GM18867 (cell line): ENCODE measurements around the gene NOXO1.

Experiments
- ATAC-seq: cut with Tn5 transposase; IDR thresholded peaks from one replicate; pipeline ENCODE4 v1.9.1; 2021; ENCODE audit warnings: mild to moderate bottlenecking, moderate library complexity; ENCODE audit not compliant: unreplicated experiment

Gene NOXO1, protein sequence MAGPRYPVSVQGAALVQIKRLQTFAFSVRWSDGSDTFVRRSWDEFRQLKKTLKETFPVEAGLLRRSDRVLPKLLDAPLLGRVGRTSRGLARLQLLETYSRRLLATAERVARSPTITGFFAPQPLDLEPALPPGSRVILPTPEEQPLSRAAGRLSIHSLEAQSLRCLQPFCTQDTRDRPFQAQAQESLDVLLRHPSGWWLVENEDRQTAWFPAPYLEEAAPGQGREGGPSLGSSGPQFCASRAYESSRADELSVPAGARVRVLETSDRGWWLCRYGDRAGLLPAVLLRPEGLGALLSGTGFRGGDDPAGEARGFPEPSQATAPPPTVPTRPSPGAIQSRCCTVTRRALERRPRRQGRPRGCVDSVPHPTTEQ

DNA sequence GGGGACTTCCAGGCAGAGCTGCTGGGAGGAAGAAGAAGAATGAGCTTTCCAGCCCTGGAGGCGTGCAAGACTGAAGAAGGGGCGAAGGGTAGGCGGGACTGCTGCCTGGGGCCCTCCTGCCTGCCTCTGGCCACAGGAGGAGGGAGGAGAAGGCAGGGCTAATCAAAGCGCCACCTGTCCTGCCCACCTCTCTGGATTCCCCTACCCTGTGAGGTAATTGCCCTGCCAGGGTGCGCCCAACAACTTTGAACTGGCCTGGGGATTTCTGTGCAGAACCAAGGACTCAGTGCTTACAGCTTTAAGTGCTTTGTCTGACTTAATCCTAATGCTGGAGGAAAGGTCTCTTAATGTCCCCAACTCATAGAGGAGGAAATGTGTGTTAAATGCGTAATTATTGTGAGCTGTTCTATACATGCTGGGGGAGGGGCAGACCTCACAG is at the start of gene NOXO1:
NOXO1 (minus strand) TSS at position 72 of the 439 bp plus-strand sequence. CDS start 290 bp downstream, outside the sequence.
- no peak for ATAC-seq

DNA sequence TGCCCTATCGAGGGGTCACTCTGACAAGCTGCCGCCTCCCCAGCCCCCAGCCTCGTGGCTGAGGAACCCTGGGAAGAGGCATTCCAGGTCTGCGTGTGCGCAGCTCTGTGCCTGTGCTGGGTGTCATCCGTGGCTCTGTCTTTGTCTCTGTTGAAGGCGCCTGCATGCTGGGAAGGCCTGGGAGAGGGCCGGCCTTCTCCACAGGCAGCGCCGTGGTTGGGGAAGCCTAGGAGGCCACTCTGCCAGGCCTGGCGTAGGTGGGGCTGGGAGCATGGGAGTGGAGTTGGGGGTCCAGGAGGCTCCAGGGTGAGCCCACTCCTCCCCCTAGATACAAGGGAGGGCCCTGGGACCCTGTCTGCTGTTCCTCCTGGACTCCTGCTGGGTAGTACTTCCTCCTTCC is 48.8 kb upstream of the NOXO1 start:
- no peak for ATAC-seq

DNA sequence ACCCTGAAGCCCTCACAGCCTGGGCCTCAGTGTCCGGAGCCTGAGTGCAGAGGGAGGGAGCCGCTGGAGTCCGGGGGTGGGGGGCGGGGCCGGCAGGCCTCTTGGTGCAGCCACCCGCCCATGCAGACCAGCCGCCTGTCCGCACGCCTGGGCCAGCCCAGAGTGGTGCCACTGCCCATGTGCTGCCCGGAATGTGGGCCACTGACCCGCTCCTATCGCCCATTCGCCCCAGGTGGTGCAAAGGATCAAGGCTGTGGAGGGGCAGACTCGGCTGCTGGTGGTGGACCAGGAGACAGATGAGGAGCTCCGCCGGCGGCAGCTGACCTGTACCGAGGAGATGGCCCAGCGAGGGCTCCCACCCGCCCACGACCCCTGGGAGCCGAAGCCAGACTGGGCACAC is 48.1 kb upstream of the NOXO1 start:
- ATAC-seq, result no peak

DNA sequence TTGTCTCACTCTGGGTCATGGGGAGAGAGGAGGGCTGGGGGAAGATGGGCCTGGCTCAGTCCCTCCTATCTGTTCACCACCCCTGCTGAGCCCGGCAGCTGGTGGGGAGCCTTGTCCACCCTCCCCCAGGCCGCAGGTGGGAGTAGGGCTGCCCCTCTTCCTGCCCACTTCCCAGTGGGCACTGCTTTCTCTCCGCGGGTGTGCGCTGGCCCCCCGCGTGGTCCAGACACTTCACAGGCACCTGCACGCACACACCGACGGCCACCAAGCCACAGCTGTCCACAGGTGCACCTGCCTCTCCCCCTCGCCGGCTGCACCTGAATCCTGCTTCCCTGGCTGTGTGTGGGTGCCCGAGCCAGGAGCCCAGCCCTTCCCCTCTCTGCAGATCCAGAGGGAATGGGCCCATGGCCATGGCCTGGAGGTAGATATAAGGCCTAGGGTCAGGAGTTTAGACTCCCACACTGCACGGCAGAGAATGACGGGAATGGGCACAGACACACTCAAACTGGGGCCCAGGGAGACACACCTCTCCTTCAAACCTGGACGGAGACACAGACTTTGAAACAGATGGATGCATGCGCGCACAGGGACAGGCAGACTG is 47.5 kb upstream of the NOXO1 start:
- no peak for ATAC-seq

DNA sequence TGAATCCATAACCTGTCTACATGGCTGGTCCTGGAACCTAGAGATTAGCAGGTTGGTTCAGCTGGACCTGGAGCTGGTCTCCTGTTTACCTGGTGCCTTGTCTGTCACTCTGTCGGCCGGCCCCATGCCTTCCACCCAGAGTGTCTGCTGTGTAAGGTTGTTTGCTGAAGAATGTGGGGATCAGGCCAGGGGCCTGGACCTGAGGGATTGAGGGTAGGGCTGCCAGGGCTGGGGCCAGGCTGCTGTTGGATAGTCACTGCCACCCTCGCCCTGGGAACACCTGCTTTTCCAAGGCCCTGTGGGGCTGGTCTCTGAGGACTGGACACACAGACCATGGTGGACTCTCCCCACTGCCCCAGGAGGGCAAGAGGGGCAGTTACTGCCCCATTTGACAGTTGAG is 46.9 kb upstream of the NOXO1 start:
- ATAC-seq, result no peak

DNA sequence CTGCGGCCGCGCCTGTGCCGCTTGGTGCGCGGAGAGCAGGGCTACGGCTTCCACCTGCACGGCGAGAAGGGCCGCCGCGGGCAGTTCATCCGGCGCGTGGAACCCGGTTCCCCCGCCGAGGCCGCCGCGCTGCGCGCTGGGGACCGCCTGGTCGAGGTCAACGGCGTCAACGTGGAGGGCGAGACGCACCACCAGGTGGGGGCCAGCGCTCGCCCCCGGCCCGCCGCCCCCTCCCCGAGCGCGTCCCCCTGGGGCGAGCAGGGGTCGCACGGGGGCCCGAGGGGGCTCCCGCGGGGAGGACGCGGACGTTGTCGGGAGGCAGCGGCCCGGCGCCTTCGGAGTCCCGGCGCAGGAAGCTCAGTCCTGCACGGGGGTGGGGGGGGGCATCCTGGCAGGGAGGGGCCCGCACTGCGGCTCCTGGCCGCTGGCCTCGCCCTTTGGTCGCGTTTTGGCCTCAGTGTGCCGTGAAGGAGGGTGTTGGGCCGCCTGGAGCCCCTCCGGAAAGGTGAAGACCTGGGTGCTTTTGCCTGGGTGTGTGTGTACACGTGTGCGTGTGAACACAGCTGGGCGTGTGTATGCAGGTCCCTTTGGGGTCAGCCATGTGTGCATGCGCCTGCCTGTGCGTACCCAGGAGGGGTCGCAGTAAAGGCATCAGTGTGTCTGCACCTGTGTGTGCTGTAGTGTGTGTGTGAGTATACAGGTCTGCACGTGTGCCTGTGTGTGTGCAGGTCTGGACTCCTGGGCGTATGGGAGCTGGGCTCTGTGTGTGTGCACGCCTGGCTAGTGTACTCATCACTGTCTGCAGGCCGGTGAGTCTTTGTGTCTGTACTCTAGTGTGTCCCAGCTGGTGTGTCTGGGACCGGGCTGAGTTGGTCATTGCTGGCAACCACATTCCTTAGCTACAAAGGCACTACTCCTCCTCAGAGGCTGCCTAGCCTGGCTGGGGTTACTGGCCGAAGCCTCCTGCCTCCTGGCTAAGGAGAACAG is 46.0 kb upstream of the NOXO1 start:
- ATAC-seq, result no peak

DNA sequence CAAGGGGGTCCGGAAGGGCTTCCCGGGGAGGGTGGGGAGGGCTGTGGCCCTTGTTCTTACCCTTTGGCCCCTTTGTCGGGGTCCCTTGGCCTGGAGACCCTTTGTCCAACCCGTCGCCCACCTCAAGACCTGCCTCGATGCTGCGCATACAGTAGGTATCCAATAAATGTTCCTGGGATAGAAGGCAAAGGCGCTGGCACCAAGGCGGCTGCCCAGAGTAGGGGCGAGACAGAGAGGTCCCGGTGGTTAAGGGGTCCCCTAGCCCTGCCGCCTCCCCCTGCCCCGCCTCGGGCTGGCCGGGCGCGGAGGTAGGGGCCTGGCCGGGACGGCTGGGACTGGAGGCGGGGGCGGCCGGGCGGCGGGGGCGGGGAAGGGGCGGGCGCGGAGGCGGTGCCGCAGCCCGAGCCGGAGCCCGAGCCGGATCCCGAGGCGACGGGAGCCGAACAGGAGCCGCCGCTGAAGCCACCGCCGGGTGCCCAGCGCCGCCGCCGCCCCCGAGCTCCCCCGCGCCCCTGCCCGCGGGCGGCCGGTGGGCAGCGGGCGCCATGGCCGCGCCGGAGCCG is 45.3 kb upstream of the NOXO1 start, which contains the start of gene NHERF2:
NHERF2 (plus strand) TSS at position 442 of the 563 bp plus-strand sequence; CDS start at position 546, 104 bp downstream.
- ATAC-seq, result no peak

DNA sequence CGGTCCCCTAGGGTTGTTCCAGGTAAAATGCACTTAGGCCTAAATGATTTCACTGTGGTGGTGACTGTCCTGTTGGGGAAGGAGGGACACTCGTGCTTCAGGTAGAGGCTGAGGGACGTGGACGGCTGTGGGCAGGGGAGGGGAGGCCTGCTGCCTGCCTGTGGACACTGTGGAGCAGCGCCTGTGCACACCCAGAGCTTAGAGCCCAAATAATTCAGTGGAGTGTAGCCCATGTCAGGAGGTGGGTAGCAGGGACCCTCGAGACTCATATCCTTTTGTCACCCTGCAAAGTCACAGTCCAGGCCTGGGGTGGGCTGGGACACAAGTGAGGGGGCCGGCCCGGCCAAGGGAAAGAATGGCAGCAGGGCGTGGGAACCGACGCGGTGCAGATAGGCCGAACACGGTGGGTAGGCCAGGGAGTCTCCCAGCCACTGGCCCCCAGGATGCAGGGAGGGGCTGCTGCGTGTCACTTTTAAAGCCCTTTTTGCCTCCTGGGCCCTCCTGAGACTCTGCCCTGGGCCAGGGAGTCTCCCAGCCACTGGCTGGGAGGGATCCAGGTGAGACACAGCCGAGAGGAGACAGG is 44.7 kb upstream of the NOXO1 start:
- ATAC-seq, result no peak

DNA sequence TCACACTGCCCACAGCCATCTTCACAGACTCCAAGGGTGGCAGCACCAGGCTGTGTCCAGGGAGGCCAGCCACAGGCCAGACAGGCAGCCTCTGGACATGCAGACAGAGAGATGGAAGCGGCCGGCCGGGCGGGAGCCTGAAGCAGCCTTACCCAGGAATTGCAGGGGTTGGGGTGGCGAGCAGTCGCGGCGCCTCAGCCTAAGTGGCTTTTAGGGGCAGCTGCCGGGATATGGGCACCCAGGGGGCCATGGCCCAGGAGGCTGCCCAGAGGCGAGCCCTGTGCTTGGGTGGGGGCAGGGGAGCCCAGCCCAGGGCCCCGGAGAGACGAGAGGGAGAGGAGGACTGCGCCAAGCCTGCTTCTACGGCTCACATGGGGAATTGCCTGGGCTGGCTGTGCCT is 44.0 kb upstream of the NOXO1 start:
- ATAC-seq, result no peak

DNA sequence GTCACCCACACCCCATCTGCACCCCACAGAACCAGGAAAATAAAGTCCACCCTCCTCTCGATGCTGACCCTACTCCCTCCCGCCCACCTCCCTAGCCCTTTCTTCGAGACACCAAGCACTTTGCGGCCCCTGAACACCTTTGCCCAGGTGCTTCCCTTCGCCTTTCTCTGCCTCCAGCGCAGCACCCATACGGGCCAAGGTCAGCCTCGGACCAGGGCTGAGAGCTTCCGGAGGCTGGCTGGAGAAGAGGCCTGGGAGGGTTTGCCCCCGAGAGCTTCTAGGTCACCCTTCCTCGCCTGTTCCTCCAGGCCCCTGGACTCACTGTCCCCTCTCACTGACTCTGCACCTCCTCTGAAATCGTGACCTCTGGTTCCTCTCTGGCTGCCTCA is 42.8 kb upstream of the NOXO1 start:
- no peak for ATAC-seq

DNA sequence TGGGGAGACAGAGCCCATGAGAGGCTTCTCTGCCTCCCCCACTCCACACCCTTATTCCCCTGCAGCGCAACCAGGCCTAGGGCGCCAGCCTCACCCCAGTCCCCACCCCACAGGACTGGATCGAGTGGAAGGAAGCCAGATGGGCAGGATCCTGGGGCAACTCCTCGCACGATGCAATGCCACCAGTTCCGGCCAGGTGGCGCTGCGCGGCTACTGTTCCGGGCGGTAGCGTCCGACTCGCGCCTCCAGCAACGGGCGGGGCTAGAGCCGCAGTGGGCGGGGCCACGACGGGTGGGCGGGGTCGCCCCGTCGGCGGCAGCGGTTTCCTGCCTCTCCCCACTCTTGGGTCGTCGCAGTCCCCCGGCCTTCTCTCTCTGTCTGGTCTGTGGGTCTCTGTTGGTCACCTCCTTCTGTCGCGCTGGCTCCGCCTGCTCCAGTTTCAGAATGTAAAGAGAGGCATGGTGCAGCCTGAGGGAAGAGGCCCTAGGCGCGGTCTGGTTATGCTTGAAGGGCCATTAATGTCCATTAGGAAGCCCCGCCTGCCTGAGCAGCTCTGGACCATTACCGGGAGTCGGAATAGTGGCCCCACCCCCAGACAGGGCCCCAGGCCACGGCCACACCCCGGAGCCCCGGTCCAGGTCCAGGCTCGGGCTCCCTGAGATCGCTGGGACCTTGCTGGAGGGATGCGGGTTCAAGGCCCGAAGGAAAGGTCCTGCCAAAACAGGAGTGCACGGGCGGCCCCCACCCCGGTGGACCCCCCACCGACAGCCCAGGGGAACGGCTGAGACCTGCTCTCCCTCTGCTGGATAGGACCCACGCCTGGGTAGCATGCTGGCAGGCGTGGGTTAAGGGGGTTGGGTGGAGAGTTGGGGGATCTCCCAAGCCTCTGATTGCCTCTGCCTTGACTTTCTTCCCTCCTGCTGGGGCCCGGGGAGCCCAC is 42.1 kb upstream of the NOXO1 start:
- peak; percentile 64 for ATAC-seq

DNA sequence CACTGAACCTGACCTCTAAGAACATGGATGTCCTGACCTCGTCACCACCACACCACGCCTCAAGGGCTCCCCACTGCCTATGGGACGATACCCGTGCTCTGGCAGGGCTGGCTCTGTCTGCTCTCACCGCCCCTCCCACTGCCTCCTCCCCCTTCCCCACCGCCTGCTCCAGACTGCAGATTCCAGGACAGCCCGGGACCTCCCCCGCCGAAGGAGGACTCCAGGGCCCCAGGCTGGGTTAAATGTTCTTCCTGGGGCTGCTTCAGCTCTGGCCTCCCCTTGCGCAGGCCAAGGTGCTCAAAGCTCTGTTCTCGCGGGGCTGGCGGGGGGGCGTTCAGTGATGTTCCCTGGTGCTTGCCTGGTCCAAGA is 41.4 kb upstream of the NOXO1 start:
- peak; percentile 5 for ATAC-seq

DNA sequence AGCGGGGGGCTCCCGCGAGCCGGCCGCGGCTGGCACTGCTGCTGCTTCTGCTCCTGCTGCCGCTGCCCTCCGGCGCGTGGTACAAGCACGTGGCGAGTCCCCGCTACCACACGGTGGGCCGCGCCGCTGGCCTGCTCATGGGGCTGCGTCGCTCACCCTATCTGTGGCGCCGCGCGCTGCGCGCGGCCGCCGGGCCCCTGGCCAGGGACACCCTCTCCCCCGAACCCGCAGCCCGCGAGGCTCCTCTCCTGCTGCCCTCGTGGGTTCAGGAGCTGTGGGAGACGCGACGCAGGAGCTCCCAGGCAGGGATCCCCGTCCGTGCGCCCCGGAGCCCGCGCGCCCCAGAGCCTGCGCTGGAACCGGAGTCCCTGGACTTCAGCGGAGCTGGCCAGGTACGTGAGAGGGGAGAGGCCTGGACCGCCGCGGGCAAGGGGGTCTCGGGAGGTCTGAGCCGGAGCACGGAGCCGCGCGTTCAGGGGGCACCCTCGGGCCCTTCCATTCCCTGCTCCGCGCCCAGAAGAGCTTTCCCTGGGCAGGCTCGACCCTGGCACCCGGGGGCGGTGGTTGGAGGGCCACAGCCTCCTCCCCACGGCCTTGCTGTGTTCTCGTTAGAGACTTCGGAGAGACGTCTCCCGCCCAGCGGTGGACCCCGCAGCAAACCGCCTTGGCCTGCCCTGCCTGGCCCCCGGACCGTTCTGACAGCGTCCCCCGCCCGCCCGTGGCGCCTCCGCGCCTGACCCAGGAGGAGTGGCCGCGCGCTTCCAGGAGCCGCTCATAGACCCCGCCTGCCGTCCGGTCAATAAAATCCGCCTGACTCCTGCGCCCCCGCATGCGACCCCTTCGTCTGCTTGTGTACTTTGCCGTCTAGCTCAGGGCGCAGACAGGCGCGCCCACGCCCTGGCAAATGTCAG is 38.9 kb upstream of the NOXO1 start:
- no peak for ATAC-seq

DNA sequence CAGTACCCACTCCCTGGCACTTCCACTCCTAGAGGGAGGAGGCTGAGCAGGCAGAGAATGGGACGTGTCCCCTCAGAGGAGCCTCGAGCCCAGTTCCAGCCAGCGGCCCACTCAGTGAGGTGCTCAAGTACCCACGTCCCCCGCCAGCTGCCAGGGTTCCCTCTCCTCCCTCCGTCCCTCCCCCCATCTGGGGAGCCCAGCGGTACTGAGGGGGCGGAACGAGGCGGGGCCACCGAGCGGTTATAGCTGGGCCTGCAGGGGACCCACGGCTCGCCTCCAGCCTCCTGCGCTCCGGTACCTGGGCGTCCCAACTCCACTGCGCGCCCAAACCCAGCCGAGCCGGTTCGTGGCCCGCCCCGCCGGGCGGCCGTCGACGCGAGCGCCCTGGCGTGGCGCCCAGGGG is 38.2 kb upstream of the NOXO1 start, which contains the start of gene NPW:
NPW (plus strand) TSS at position 268 of the 403 bp plus-strand sequence.
- no peak for ATAC-seq

DNA sequence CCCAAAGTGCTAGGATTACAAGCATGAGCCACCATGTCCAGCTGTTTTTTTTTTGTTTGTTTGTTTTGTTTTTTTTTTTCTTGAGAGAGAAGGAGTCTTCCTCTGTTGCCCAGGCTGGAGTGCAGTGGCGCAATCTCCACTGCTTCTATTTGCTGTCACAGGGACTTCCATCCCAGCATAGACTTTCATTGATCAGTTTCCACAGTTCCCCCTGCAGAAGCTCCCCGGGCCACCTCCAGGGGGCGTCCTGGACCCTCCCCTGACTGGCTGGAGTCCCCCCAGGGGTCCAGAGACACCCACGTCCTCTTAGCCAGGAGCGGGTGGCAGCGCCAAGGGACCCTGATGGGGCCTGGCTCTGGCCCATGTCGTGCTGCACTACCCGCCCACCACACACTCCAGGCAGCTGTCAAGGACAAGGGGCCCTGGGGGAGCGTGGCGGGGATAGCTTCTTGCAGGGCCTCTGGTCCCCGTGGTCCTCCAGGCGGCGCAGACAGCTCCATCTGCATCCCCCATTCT is 35.2 kb upstream of the NOXO1 start:
- no peak for ATAC-seq

DNA sequence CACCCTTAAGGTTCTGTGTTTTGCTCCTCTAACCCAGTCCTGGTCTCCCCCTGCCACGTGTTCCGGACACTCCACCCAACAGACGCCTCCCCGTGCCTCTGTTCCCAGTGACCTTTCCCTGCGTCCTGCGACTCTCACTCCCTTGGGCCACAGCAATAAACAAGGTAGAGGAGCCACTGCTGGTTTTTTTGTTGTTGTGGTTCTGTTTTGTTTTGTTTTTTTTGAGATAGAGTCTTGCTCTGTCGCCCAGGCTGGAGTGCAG is 34.6 kb upstream of the NOXO1 start:
- no peak for ATAC-seq

DNA sequence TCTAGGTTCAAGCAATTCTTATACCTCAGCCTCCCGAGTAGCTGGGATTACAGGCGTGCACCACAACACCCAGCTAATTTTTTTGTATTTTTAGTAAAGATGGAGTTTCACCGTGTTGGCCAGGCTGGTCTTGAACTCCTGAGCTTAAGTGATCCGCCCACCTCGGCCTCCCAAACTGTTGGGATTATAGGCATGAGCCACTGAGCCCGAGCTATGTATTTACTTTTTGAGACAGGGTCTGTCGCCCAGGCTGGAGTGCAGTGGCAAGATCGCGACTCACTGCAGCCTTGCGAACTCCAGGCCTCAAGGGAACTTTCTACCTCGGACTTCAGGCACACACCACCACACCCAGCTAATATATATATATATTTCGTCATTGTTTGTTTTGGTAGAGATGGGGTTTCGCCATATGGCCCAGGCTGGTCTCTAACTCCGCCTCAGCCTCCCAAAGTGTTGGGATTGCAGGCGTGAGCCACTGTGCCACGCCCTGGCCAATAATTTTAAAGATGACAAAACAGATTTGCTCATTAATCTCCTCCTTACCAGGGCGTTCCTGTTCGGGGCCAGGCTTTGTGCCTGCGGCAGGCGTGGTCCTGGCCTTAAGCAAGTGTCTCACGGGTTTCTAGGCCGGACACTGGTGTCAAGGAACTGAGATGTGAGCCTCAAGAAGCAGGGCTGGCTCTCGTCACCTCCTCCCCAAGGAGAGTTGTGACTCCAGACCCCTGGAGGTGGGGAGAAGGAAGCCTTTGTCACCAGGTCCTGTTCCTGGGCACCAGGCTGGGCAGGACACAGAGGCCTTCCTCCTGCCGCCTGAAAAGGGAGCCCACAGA is 34.1 kb upstream of the NOXO1 start:
- ATAC-seq, result no peak

DNA sequence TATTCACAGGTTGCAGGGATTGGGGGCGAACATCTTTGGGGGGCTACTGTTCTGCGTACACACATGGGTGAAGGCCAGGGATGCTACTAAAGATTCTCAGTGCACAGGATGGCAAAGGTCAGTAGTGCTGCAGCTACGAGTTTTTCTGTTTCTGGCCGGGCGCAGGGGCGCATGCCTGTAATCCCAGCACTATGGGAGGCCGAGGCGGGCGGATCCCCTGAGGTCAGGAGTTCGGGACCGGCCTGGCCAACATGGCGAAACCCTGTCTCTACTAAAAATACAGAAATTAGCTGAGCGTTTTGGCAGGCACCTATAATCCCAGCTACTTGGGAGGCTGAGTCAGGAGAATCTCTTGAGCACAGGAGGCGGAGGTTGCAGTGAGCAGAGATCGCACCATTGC is 32.3 kb upstream of the NOXO1 start:
- ATAC-seq, result no peak
